Gastroesophageal sphincter (tissue), 4 donors: ENCODE results near the gene FRMPD2. TPM values are rescaled to one million over a fixed set of nuclear protein-coding genes. Genes with fewer than 3 reads are reported as not detected.
"Not testable (repeated sequence)": the region's sequence is repeated elsewhere in the genome, so short reads cannot be mapped to it uniquely, and the experiment has no call there.

Experiments
- ATAC-seq: fragments of 150-250 bp; one replicate; pipeline ENCODE4 v1.9.1; 2016; ENCODE audit warnings: mild to moderate bottlenecking, moderate library complexity
- H3K27ac ChIP-seq, 4 donors: fragments of 200-600 bp; sonication (generic) in 3 of 4; 1 replicate in 3 of 4; 2 replicates in 1 of 4; pipeline ENCODE4 v1.5.1; 2016 to 2019
- H3K27me3 ChIP-seq: fragments of 200-600 bp; sonication (generic); one replicate; pipeline ENCODE4 v1.5.1; 2019
- H3K36me3 ChIP-seq, 2 donors: fragments of 200-600 bp; sonication (generic); one replicate each; pipeline ENCODE4 v1.5.1; 2019; ENCODE audit warnings: control low read depth in 1 of 2
- H3K4me1 ChIP-seq, 3 donors: fragments of 200-600 bp; sonication (generic); 1 replicate in 2 of 3; 2 replicates in 1 of 3; pipeline ENCODE4 v1.5.1; 2016 to 2019; ENCODE audit warnings: control low read depth in 2 of 3
- H3K4me3 ChIP-seq, 2 donors: fragments of 200-600 bp; sonication (generic); one replicate each; pipeline ENCODE4 v1.5.1; 2019; ENCODE audit warnings: mild to moderate bottlenecking in 1 of 2, moderate library complexity in 1 of 2
- H3K9me3 ChIP-seq, 3 donors: fragments of 200-600 bp; sonication (generic); one replicate each; pipeline ENCODE4 v1.5.1; 2017 to 2019; ENCODE audit warnings: control low read depth in 2 of 3
- EP300 ChIP-seq: sonication (generic); formaldehyde crosslinking; IDR thresholded peaks from one replicate; pipeline ENCODE4 v1.6.1; 2017; ENCODE audit warnings: antibody characterized with exemption, mild to moderate bottlenecking
- POLR2A ChIP-seq, 2 donors: fragments of 450-650 bp; IDR thresholded peaks; one replicate each; pipeline ENCODE4 v1.6.1; 2017; ENCODE audit warnings: antibody characterized with exemption in 2 of 2, mild to moderate bottlenecking in 2 of 2, moderate library complexity in 1 of 2
- POLR2AphosphoS5 ChIP-seq: sonication (generic); formaldehyde crosslinking; IDR thresholded peaks from one replicate; pipeline ENCODE4 v1.6.1; 2017; ENCODE audit warnings: antibody characterized with exemption
- WGBS, 2 donors: methylation state at CpG; one replicate each; pipeline ENCODE4 v1.1.5; 2018; ENCODE audit warnings: low coverage in 1 of 2; 5-methylcytosine and 5-hydroxymethylcytosine counted together
- total RNA-seq, 4 donors: library from RNA; depleted of rRNA; stranded (reverse); fragments of >200 nt; gene quantifications; one replicate each; pipeline ENCODE4 v1.1.0, GENCODE V29; 2016
- TF ChIP-seq, protein P1 (sequence below), 4 experiments: fragments of 200-600 bp in 2 of 4; fragments of 450-650 bp in 2 of 4; sonication (generic) in 1 of 4; IDR thresholded peaks; one replicate each; pipeline ENCODE4 v1.5.1; 2017 to 2019; ENCODE audit warnings: antibody characterized with exemption in 4 of 4, mild to moderate bottlenecking in 2 of 4, moderate library complexity in 2 of 4

Gene FRMPD2
- total RNA-seq, 4 donors from 2014 or later: 0.19 TPM; not detected in 3

- 40 to 67% methylated on average over 1 to 5 of the region's 5 CpGs for WGBS, 2 donors
- H3K4me1 ChIP-seq: peaks cover 0 to 19% (median 0%) of the 10 kb centered on the region in 3 donors
- H3K9me3 ChIP-seq: peaks cover 0 to 20% (median 0%) of the 10 kb centered on the region in 3 donors
- no peak overlapping the region for H3K27ac ChIP-seq
- no peak overlapping the region for H3K4me3 ChIP-seq
- no peak for TF ChIP-seq POLR2A (IDR thresholded peaks at IDR 0.05)
- TF ChIP-seq, protein P1, sequence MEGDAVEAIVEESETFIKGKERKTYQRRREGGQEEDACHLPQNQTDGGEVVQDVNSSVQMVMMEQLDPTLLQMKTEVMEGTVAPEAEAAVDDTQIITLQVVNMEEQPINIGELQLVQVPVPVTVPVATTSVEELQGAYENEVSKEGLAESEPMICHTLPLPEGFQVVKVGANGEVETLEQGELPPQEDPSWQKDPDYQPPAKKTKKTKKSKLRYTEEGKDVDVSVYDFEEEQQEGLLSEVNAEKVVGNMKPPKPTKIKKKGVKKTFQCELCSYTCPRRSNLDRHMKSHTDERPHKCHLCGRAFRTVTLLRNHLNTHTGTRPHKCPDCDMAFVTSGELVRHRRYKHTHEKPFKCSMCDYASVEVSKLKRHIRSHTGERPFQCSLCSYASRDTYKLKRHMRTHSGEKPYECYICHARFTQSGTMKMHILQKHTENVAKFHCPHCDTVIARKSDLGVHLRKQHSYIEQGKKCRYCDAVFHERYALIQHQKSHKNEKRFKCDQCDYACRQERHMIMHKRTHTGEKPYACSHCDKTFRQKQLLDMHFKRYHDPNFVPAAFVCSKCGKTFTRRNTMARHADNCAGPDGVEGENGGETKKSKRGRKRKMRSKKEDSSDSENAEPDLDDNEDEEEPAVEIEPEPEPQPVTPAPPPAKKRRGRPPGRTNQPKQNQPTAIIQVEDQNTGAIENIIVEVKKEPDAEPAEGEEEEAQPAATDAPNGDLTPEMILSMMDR (IDR thresholded peaks at IDR 0.05): no peak
- TF ChIP-seq EP300: no peak
- no peak for TF ChIP-seq POLR2AphosphoS5
- ATAC-seq: no peak
- H3K27me3 ChIP-seq: peaks cover under 1% of the 10 kb centered on the region
- no peaks in the 10 kb centered on the region for H3K36me3 ChIP-seq
Measured at GRCh38 chr10:48285710-48286109, 11.2 kb upstream of the FRMPD2 start.

- H3K4me3 ChIP-seq: no peak overlapping the region
- peaks cover 0 to 15% (median 0%) of the 10 kb centered on the region in 3 donors for H3K4me1 ChIP-seq
- H3K9me3 ChIP-seq: peaks cover 0 to 20% (median 0%) of the 10 kb centered on the region in 3 donors
- H3K27ac ChIP-seq: no peak overlapping the region
- WGBS, 2 donors: 38 to 69% methylated on average over 4 of the region's 4 CpGs
- no peaks in the 10 kb centered on the region for H3K36me3 ChIP-seq
- ATAC-seq: no peak
- no peak for TF ChIP-seq POLR2AphosphoS5
- TF ChIP-seq, protein P1 (IDR thresholded peaks at IDR 0.05): no peak
- TF ChIP-seq POLR2A (IDR thresholded peaks at IDR 0.05): no peak
- peaks cover 6% of the 10 kb centered on the region for H3K27me3 ChIP-seq
Measured at GRCh38 chr10:48284811-48285210, 10.3 kb upstream of the FRMPD2 start.

GRCh38 chr10:48284002-48284546 lies 9.6 kb upstream of the FRMPD2 start:
- WGBS, 2 donors: 90 to 100% methylated on average over 1 to 2 of the region's 2 CpGs
- TF ChIP-seq POLR2AphosphoS5 (no peak), EP300 (no peak)
- H3K27me3 ChIP-seq: peaks cover 6% of the 10 kb centered on the region
- no peak for ATAC-seq
- H3K9me3 ChIP-seq: peaks cover 0 to 20% (median 0%) of the 10 kb centered on the region in 3 donors
- no peak overlapping the region for H3K27ac ChIP-seq
- no peaks in the 10 kb centered on the region for H3K36me3 ChIP-seq
- peaks cover 0 to 11% (median 0%) of the 10 kb centered on the region in 3 donors for H3K4me1 ChIP-seq
- H3K4me3 ChIP-seq: no peak overlapping the region

DNA sequence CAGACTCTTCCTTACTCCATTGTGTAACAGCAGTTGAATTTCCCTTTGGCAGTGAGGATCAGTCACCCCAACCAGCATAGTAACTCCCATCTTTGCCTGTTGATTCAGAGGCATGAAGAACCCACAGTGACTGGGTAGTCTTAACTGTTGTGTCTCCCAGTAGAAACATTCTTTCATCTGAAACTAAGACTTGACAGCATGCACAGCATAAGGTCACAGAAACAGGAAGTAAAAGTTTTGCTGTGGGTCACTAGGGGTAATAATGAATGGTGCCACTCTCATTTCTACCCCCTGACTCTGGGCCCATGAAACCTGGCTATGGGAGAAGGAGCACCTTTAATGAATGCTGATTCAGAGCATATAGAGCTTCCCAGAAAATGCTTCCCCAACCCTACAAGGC lies 8.3 kb upstream of the FRMPD2 start:
- no peaks in the 10 kb centered on the region for H3K36me3 ChIP-seq
- TF ChIP-seq POLR2A (IDR thresholded peaks at IDR 0.05): no peak
- TF ChIP-seq, protein P1 (IDR thresholded peaks at IDR 0.05): no peak
- no peak for TF ChIP-seq EP300
- no peak for TF ChIP-seq POLR2AphosphoS5
- peaks cover 6% of the 10 kb centered on the region for H3K27me3 ChIP-seq
- peaks cover 0 to 5% (median 0%) of the 10 kb centered on the region in 3 donors for H3K4me1 ChIP-seq
- no peak overlapping the region for H3K27ac ChIP-seq
- peaks cover 0 to 28% (median 0%) of the 10 kb centered on the region in 3 donors for H3K9me3 ChIP-seq
- no peak overlapping the region for H3K4me3 ChIP-seq
- no peak for ATAC-seq

- H3K4me1 ChIP-seq, H3K4me3 ChIP-seq, H3K27me3 ChIP-seq, ATAC-seq, H3K36me3 ChIP-seq, H3K27ac ChIP-seq: not testable (repeated sequence)
- peaks cover 0 to 28% (median 0%) of the 10 kb centered on the region in 3 donors for H3K9me3 ChIP-seq
- 50 to 52% methylated on average over 1 to 3 of the region's 4 CpGs for WGBS, 2 donors
Measured at GRCh38 chr10:48281697-48282096, 7.2 kb upstream of the FRMPD2 start.

GRCh38 chr10:48279081-48279751 lies 4.7 kb upstream of the FRMPD2 start:
- TF ChIP-seq POLR2A (IDR thresholded peaks at IDR 0.05) (no peak), POLR2AphosphoS5 (no peak)
- ATAC-seq: no peak
- Histone ChIP-seq H3K9me3 (peaks cover 0 to 21% (median 0%) of the 10 kb centered on the region in 3 donors), H3K4me1 (no peaks in the 10 kb centered on the region), H3K27ac (no peak overlapping the region), H3K27me3 (peaks cover 6% of the 10 kb centered on the region), H3K36me3 (no peaks in the 10 kb centered on the region), H3K4me3 (no peak overlapping the region)
- 80 to 93% methylated on average over 2 of the region's 2 CpGs for WGBS, 2 donors
